Measurements from ENCODE around the gene HBQ1.

DNA sequence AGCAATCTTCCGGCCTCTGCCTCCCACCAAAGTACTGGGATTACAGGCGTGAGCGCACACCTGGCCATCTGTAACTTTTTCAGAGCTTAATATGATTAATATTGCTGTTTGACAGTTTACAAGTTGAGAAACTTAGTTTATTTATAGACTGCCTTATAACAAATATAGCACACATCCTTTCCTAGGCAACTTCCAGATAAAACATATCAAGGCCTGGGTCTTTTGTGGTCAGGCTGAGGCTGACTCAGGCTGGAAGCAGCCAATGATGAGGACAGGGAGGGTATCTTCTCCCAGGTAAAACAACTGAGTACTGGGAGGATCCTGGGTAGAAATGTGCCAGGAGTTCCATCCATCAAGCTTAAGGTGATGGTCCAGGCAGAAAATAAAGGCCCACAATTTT is 32.7 kb downstream of the HBQ1 start:
- no peak for TF ChIP-seq EZH2 (IDR thresholded peaks at IDR 0.05; ENCODE audit: borderline replicate concordance, low read depth, low read length, severe bottlenecking)
- TF ChIP-seq, protein P1, sequence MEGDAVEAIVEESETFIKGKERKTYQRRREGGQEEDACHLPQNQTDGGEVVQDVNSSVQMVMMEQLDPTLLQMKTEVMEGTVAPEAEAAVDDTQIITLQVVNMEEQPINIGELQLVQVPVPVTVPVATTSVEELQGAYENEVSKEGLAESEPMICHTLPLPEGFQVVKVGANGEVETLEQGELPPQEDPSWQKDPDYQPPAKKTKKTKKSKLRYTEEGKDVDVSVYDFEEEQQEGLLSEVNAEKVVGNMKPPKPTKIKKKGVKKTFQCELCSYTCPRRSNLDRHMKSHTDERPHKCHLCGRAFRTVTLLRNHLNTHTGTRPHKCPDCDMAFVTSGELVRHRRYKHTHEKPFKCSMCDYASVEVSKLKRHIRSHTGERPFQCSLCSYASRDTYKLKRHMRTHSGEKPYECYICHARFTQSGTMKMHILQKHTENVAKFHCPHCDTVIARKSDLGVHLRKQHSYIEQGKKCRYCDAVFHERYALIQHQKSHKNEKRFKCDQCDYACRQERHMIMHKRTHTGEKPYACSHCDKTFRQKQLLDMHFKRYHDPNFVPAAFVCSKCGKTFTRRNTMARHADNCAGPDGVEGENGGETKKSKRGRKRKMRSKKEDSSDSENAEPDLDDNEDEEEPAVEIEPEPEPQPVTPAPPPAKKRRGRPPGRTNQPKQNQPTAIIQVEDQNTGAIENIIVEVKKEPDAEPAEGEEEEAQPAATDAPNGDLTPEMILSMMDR (IDR thresholded peaks at IDR 0.05; ENCODE audit: borderline replicate concordance, extremely low read depth, low read length, poor library complexity, severe bottlenecking): no peak
